AG04449 (cell line): ENCODE data around the gene AGAP1.
"Not testable (repeated sequence)": the region's sequence is repeated elsewhere in the genome, so short reads cannot be mapped to it uniquely, and the experiment has no call there.

Source experiments
- CTCF ChIA-PET: fragments of 350-600 bp; formaldehyde crosslinking; extraction: SDS; loops from one replicate; lab custom pipeline; 2021; ENCODE audit warnings: antibody characterized with exemption; lab: Yijun Ruan, JAX
- POLR2A ChIA-PET: fragments of 400-600, 350-600 bp; formaldehyde crosslinking; extraction: SDS; loops from one replicate; lab custom pipeline; 2020; ENCODE audit warnings: antibody characterized with exemption, inconsistent platforms; lab: Yijun Ruan, JAX
- DNase-seq: peaks from one replicate; pipeline ENCODE4 v3.0.0-alpha.2; 2010; ENCODE audit warnings: low read depth, low spot score
- H3K4me3 ChIP-seq: 2 replicates; pipeline ENCODE4 v1.5.1; 2011; ENCODE audit warnings: low read depth, mild to moderate bottlenecking, control low read depth, low read length
- CTCF ChIP-seq: IDR thresholded peaks from one replicate; pipeline ENCODE4 v1.5.1; 2011; ENCODE audit warnings: mild to moderate bottlenecking, moderate library complexity, low read length, control low read depth, inconsistent platforms; ENCODE audit not compliant: insufficient read depth; ENCODE audit errors: missing control alignments

AGAP1 gene

GRCh38 chr2:235598532-235599531 is 105.0 kb downstream of the AGAP1 start:
- ChIA-PET CTCF (interaction anchor here (0.8 to 11.2 kb wide), 4 partner anchors 14 to 462 kb away, joined by 3 to 484 read pairs (median 174); no protein-coding TSS in a partner anchor), POLR2A (no interaction called here)
- no peak for DNase-seq
- no peak for TF ChIP-seq CTCF
- no peak overlapping the region for H3K4me3 ChIP-seq

GRCh38 chr2:235599596-235600338 is 105.9 kb downstream of the AGAP1 start:
- no peak for TF ChIP-seq CTCF
- no peak for DNase-seq
- ChIA-PET POLR2A (interaction anchor here (0.6 kb wide), 1 partner anchor 216 kb away, joined by 3 read pairs; no protein-coding TSS in a partner anchor), CTCF (interaction anchor here (8.9 to 11.2 kb wide), 2 partner anchors 146 to 463 kb away, joined by 340 to 484 read pairs; no protein-coding TSS in a partner anchor)
- no peak overlapping the region for H3K4me3 ChIP-seq

GRCh38 chr2:235600406-235600805 is 106.6 kb downstream of the AGAP1 start:
- H3K4me3 ChIP-seq: no peak overlapping the region
- no peak for DNase-seq
- no peak for TF ChIP-seq CTCF
- ChIA-PET CTCF (interaction anchor here (11.2 kb wide), 1 partner anchor 145 kb away, joined by 484 read pairs; no protein-coding TSS in a partner anchor), POLR2A (no interaction called here)

- POLR2A ChIA-PET: no interaction called here
- DNase-seq: no peak
- no peak overlapping the region for H3K4me3 ChIP-seq
- CTCF ChIA-PET: interaction anchor here (11.2 kb wide), 1 partner anchor 145 kb away, joined by 484 read pairs; no protein-coding TSS in a partner anchor
- TF ChIP-seq CTCF: no peak
Observed at GRCh38 chr2:235600926-235601325, 107.1 kb downstream of the AGAP1 start.

- CTCF ChIA-PET: interaction anchor here (0.9 to 11.2 kb wide), 3 partner anchors 10 to 144 kb away, joined by 3 to 484 read pairs (median 21); no protein-coding TSS in a partner anchor
- POLR2A ChIA-PET: no interaction called here
- H3K4me3 ChIP-seq: no peak overlapping the region
Observed at GRCh38 chr2:235601960-235602704, 108.3 kb downstream of the AGAP1 start.

GRCh38 chr2:235602971-235603370 is 109.1 kb downstream of the AGAP1 start:
- DNase-seq, POLR2A ChIA-PET, H3K4me3 ChIP-seq: not testable (repeated sequence)
- CTCF ChIA-PET: interaction anchor here (1.2 to 3.9 kb wide), 2 partner anchors 10 to 143 kb away, joined by 4 to 21 read pairs; no protein-coding TSS in a partner anchor

More at GRCh38 chr2:235601960-235602704, 108.3 kb downstream of the AGAP1 start:
- TF ChIP-seq CTCF: no peak
- DNase-seq: no peak
